NOMO-1 (cell line): Measurements from ENCODE around the gene SASH1.
A peak's percentile ranks its signal among the peaks of the same experiment; 100 is the strongest.

Experiments
- DNase-seq, 2 experiments: peaks; one replicate each; lab custom pipeline; 2025; ENCODE audit not compliant: unreplicated experiment in 2 of 2; lab: John Stamatoyannopoulos, UW

SASH1 gene

GRCh38 chr6:148514091-148514845, 171.6 kb downstream of the SASH1 start:
- no peak for DNase-seq

GRCh38 chr6:148516217-148516616, 173.6 kb downstream of the SASH1 start:
- DNase-seq, result no peak

GRCh38 chr6:148516617-148517016, 174.0 kb downstream of the SASH1 start:
- DNase-seq, result peak; percentile 28 to 69

- DNase-seq, result no peak
These were observed 174.8 kb downstream of the SASH1 start for GRCh38 chr6:148517470-148517869.

- no peak for DNase-seq
These were observed 176.0 kb downstream of the SASH1 start for GRCh38 chr6:148518511-148519156.

- DNase-seq, result no peak
These were observed 177.6 kb downstream of the SASH1 start for GRCh38 chr6:148520109-148520841.

- DNase-seq, result no peak
These were observed 178.5 kb downstream of the SASH1 start for GRCh38 chr6:148521158-148521557.

- DNase-seq, result no peak
These were observed 178.9 kb downstream of the SASH1 start for GRCh38 chr6:148521586-148521985.

- no peak for DNase-seq
These were observed 180.4 kb downstream of the SASH1 start for GRCh38 chr6:148523048-148523447.

GRCh38 chr6:148523551-148523950, 180.9 kb downstream of the SASH1 start:
- DNase-seq, result no peak

GRCh38 chr6:148524471-148524882, 181.8 kb downstream of the SASH1 start:
- no peak for DNase-seq

- DNase-seq, result no peak
These were observed 182.3 kb downstream of the SASH1 start for GRCh38 chr6:148524976-148525375.

GRCh38 chr6:148525453-148525852, 182.8 kb downstream of the SASH1 start:
- DNase-seq, result no peak

- no peak for DNase-seq
These were observed 183.5 kb downstream of the SASH1 start for GRCh38 chr6:148526145-148526544.

- DNase-seq, result no peak
These were observed 185.7 kb downstream of the SASH1 start for GRCh38 chr6:148528292-148528691.

GRCh38 chr6:148529010-148529409, 186.4 kb downstream of the SASH1 start:
- DNase-seq, result no peak

GRCh38 chr6:148530394-148530953, 187.8 kb downstream of the SASH1 start:
- DNase-seq, result no peak

- no peak for DNase-seq
These were observed 188.3 kb downstream of the SASH1 start for GRCh38 chr6:148530976-148531375.

- DNase-seq, result no peak
These were observed 190.1 kb downstream of the SASH1 start for GRCh38 chr6:148532698-148533097.

GRCh38 chr6:148533309-148534107, 190.9 kb downstream of the SASH1 start:
- DNase-seq, result no peak

- DNase-seq, result no peak
These were observed 192.2 kb downstream of the SASH1 start for GRCh38 chr6:148534871-148535270.
